HG03039 (cell line): ENCODE data around the gene TLL2.
A peak's percentile ranks its signal among the peaks of the same experiment; 100 is the strongest.

Experiments
- ATAC-seq: cut with Tn5 transposase; IDR thresholded peaks from one replicate; pipeline ENCODE4 v1.9.1; 2021; ENCODE audit warnings: mild to moderate bottlenecking, moderate library complexity; ENCODE audit not compliant: unreplicated experiment

The TLL2 gene

GRCh38 chr10:96401036-96401435, 112.7 kb downstream of the TLL2 start:
- no peak for ATAC-seq

GRCh38 chr10:96400465-96400864, 113.3 kb downstream of the TLL2 start:
- ATAC-seq: no peak

GRCh38 chr10:96397902-96398301, 115.8 kb downstream of the TLL2 start:
- ATAC-seq: no peak

- ATAC-seq: no peak
Observed at GRCh38 chr10:96395931-96396877, 117.5 kb downstream of the TLL2 start.

GRCh38 chr10:96390460-96390864, 123.3 kb downstream of the TLL2 start:
- no peak for ATAC-seq

GRCh38 chr10:96389785-96390184, 123.9 kb downstream of the TLL2 start:
- ATAC-seq: no peak

- ATAC-seq: no peak
Observed at GRCh38 chr10:96387601-96388000, 126.1 kb downstream of the TLL2 start.

GRCh38 chr10:96387161-96387560, 126.6 kb downstream of the TLL2 start:
- ATAC-seq: no peak

- no peak for ATAC-seq
Observed at GRCh38 chr10:96384506-96384905, 129.2 kb downstream of the TLL2 start.

GRCh38 chr10:96380821-96381220, 132.9 kb downstream of the TLL2 start:
- ATAC-seq: no peak

- ATAC-seq: no peak
Observed at GRCh38 chr10:96379758-96380157, 134.0 kb downstream of the TLL2 start.

GRCh38 chr10:96378741-96379140, 135.0 kb downstream of the TLL2 start:
- no peak for ATAC-seq

GRCh38 chr10:96377816-96378294, 135.9 kb downstream of the TLL2 start:
- ATAC-seq: no peak

GRCh38 chr10:96376483-96376882, 137.2 kb downstream of the TLL2 start:
- peak; percentile 45 for ATAC-seq

GRCh38 chr10:96374985-96375830, 138.5 kb downstream of the TLL2 start:
- ATAC-seq: peak; percentile 57

GRCh38 chr10:96374639-96374984, 139.1 kb downstream of the TLL2 start:
- no peak for ATAC-seq

GRCh38 chr10:96374004-96374403, 139.7 kb downstream of the TLL2 start:
- no peak for ATAC-seq

- ATAC-seq: no peak
Observed at GRCh38 chr10:96371356-96371755, 142.4 kb downstream of the TLL2 start.

- no peak for ATAC-seq
Observed at GRCh38 chr10:96370584-96371157, 143.1 kb downstream of the TLL2 start.

- no peak for ATAC-seq
Observed at GRCh38 chr10:96369890-96370583, 143.7 kb downstream of the TLL2 start.

GRCh38 chr10:96368971-96369370, 144.8 kb downstream of the TLL2 start:
- no peak for ATAC-seq
